Subcutaneous adipose tissue (tissue), 4 donors: ENCODE measurements around the gene METTL3. TPM values are rescaled to one million over a fixed set of nuclear protein-coding genes. Genes with fewer than 3 reads are reported as not detected.

Experiments used
- total RNA-seq, 4 donors: library from RNA; depleted of rRNA; stranded (reverse); fragments of >200 nt; gene quantifications; one replicate each; pipeline ENCODE4 v1.1.0, GENCODE V29; 2016
- TF ChIP-seq, protein P1 (sequence below): fragments of 450-650 bp; IDR thresholded peaks from one replicate; pipeline ENCODE4 v1.5.1; 2016; ENCODE audit warnings: low read depth, mild to moderate bottlenecking, control low read depth, antibody characterized with exemption, moderate library complexity

METTL3 gene
- total RNA-seq, 4 donors from 2014 or later = 29.8 to 46.9 (median 40.1) TPM

GRCh38 chr14:21543521-21543960 lies 32.4 kb upstream of the METTL3 start:
- TF ChIP-seq, protein P1, sequence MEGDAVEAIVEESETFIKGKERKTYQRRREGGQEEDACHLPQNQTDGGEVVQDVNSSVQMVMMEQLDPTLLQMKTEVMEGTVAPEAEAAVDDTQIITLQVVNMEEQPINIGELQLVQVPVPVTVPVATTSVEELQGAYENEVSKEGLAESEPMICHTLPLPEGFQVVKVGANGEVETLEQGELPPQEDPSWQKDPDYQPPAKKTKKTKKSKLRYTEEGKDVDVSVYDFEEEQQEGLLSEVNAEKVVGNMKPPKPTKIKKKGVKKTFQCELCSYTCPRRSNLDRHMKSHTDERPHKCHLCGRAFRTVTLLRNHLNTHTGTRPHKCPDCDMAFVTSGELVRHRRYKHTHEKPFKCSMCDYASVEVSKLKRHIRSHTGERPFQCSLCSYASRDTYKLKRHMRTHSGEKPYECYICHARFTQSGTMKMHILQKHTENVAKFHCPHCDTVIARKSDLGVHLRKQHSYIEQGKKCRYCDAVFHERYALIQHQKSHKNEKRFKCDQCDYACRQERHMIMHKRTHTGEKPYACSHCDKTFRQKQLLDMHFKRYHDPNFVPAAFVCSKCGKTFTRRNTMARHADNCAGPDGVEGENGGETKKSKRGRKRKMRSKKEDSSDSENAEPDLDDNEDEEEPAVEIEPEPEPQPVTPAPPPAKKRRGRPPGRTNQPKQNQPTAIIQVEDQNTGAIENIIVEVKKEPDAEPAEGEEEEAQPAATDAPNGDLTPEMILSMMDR = no peak

DNA sequence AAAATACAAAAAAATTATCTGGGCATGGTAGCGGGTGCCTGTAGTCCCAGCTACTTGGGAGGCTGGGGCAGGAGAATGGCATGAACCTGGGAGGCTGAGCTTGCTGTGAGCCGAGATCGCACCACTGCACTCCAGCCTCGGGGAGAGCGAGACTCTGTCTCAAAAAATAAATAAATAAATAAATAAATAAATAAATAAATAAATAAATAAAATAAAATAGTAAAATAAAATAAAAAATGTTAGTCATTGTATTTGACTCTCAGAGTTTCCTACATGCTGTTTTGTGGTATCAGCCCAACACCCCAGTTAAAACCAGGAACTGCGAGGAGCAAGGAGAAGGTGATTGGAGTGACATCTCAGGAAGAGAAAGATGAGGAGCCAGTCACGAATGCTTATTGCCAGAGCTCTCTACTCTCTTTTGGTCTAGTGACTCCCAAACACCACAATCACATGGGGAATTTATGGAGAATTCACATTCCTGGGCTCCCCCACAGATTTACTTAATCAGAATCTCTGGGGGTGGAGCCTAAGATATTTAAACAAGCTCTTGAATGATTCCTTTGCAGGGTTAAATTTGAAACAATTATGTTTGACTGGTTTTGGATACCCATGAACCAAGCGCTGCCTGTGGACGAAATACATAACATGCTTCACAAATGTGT lies 30.4 kb upstream of the METTL3 start:
- TF ChIP-seq, protein P1 = no peak

DNA sequence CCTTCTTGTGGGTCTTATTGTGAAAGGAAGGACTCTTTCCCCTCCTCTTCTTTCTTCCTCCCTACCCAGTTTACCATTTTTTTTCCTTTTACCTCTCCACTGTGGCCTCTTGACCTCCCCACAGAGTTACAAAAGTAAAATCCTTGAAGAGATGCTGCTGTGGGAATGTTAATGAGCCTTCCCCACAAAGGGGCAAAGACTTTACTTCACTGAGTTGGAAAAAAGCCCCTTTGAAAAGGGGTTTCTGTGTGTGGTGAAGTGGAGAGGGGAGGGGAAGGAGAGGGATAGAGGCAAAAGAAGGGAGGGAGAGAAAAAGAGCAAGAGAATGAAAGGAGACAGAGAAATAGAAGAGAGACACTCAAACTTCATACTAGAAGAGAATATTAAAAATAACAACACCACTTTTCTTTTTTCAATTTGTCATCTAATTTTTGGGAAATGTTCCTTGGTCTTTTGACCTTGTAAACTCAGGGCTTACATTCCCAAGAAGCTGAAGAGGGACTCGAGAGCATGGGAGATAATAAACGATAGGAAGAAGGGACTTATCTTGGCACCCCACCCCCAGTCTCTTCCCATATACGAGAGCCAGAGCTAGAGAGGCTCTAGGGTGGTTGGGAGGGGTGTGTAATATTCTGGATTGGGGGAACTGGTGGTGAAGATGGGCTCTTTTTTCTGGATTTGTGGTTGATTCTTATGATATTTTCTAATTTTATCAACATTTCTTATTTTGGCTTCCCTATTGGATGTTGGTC lies 28.2 kb upstream of the METTL3 start:
- TF ChIP-seq, protein P1 = no peak

GRCh38 chr14:21537090-21537424 lies 25.9 kb upstream of the METTL3 start:
- TF ChIP-seq, protein P1 = no peak

DNA sequence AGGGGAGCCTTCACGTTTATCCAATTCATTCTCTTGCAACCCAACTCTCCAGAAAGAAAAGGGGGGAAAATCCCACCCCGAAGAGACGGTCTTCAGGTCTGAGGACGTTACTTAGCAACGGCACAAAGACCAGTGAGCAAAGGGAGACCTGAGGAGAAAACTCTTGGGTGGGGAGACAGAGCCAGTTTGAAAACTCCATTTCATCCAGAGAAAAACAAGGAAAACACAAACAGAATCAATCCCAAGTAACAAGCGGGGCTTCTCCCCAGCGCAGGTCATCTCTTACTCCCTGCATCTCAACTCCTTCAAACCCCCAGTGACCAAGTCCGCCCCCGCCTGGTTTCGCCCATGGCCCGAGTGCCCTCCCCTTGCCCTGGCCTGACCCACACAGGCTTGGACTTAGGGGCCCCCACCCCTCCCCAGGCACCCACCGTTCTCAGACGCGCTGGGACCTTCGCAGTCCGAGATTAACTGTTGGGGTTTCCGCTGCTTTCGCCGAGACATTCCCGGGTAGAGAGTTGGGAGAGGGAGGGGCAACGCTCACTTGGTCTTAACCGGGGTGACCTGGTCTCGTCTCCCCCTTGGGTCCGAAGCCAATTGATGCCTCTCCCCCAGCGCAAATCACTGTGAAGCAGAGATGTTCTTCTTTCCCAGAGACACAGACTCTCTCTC lies 25.4 kb upstream of the METTL3 start:
- TF ChIP-seq, protein P1 = no peak

GRCh38 chr14:21535545-21536417 lies 24.6 kb upstream of the METTL3 start:
- TF ChIP-seq, protein P1 = no peak
